Common myeloid progenitor, CD34-positive (primary cell): ENCODE results near the gene TRPC3. TPM values are rescaled to one million over a fixed set of nuclear protein-coding genes. Genes with fewer than 3 reads are reported as not detected.

ENCODE experiments used
- CTCF ChIA-PET: fragments of 350-600 bp; sonication (Branson Sonifier 250); formaldehyde crosslinking; loops from one replicate; lab custom pipeline; 2021; ENCODE audit warnings: antibody characterized with exemption; lab: Charles Lee
- POLR2A ChIA-PET: fragments of 350-600 bp; sonication (Branson Sonifier 250); formaldehyde crosslinking; loops from one replicate; lab custom pipeline; 2021; ENCODE audit warnings: antibody characterized with exemption; lab: Charles Lee
- DNase-seq, 3 donors: peaks; one replicate each; pipeline versions ENCODE4 v3.0.0 to v3.0.0-alpha.2; 2013
- H3K27ac ChIP-seq, 2 experiments: 1 replicate in 1 of 2; 2 replicates in 1 of 2; pipeline ENCODE4 v1.7.0; 2013; ENCODE audit warnings: inconsistent platforms in 2 of 2, low read length in 2 of 2, mild to moderate bottlenecking in 2 of 2, low read depth in 1 of 2, moderate library complexity in 1 of 2; ENCODE audit not compliant: severe bottlenecking in 2 of 2, insufficient read depth in 1 of 2, poor library complexity in 1 of 2
- H3K27me3 ChIP-seq, 5 experiments: replicated peaks in 2 of 5; 1 replicate in 3 of 5; 2 replicates in 2 of 5; pipeline versions ENCODE4 v1.6.1 to v1.7.0; 2013; ENCODE audit warnings: low read length in 4 of 5, mild to moderate bottlenecking in 2 of 5, moderate library complexity in 2 of 5, inconsistent platforms in 1 of 5; ENCODE audit not compliant: insufficient read depth in 5 of 5, control insufficient read depth in 4 of 5
- H3K36me3 ChIP-seq, 4 experiments: 1 replicate in 2 of 4; 2 replicates in 2 of 4; pipeline versions ENCODE4 v1.6.1 to v1.7.0; 2013; ENCODE audit warnings: low read length in 3 of 4, control low read depth in 1 of 4, mild to moderate bottlenecking in 1 of 4; ENCODE audit not compliant: control insufficient read depth in 4 of 4, insufficient read depth in 4 of 4
- H3K4me1 ChIP-seq, 4 experiments: 1 replicate in 3 of 4; 2 replicates in 1 of 4; pipeline versions ENCODE4 v1.6.1 to v1.7.1; 2013; ENCODE audit warnings: low read length in 3 of 4, mild to moderate bottlenecking in 3 of 4, control low read depth in 1 of 4, inconsistent platforms in 1 of 4, moderate library complexity in 1 of 4; ENCODE audit not compliant: control insufficient read depth in 4 of 4, insufficient read depth in 4 of 4; ENCODE audit errors: control extremely low read depth in 1 of 4
- H3K4me3 ChIP-seq, 7 experiments: 1 replicate in 4 of 7; 2 replicates in 3 of 7; pipeline versions ENCODE4 v1.5.1 to v1.7.0; 2013; ENCODE audit warnings: mild to moderate bottlenecking in 7 of 7, low read length in 6 of 7, moderate library complexity in 6 of 7, inconsistent platforms in 2 of 7, low read depth in 2 of 7, control low read depth in 1 of 7; ENCODE audit not compliant: insufficient read depth in 4 of 7, control insufficient read depth in 1 of 7; ENCODE audit errors: extremely low read depth in 1 of 7
- H3K9me3 ChIP-seq, 5 experiments: 1 replicate in 4 of 5; 2 replicates in 1 of 5; pipeline versions ENCODE4 v1.6.1 to v1.7.1; 2013; ENCODE audit warnings: low read length in 4 of 5, mild to moderate bottlenecking in 2 of 5, inconsistent platforms in 1 of 5, low read depth in 1 of 5, moderate library complexity in 1 of 5; ENCODE audit not compliant: control insufficient read depth in 4 of 5, insufficient read depth in 2 of 5; ENCODE audit errors: control extremely low read depth in 1 of 5
- WGBS: methylation state at CpG from one replicate; pipeline ENCODE4 v1.1.5; 2013; ENCODE audit not compliant: insufficient coverage; 5-methylcytosine and 5-hydroxymethylcytosine counted together
- polyA plus RNA-seq: library from polyadenylated mRNA; unstranded; fragments of 120-200 nt; gene quantifications from one replicate; pipeline ENCODE4 v1.2.1, GENCODE V29; 2013

Gene TRPC3
- polyA plus RNA-seq, result not detected

DNA sequence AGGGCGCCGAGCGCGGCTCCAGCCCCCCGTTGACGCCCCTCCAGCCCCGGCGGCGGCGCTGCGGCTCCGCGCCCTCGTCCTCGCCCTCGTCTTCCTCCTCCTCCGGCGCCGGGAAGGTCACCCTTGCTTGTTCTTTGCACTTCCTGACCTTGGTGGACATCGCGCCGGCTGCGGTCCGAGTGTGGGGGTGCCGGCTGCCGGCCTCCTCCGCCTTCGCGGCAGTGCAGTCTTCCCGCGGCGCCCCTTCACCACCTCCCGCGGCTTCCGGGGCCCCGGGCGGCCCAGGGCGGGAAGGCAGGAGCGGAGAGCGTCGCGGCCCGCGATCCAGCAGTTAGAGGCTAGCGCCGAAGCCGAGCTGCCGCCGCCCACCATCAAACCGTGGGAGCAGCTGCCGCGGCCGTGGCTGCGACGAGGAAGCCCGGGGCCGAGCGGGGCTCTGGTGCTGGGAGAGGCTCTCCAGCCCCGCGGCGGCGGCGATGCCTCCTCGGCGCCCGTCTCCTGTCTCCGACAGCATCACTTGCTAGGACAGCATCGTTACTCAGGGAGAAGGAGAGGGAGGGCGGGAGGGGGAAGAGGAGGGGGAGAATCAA lies at the start of gene TRPC3:
Gene TRPC3 (minus strand): TSS at position 540 of the 590 bp plus-strand sequence. CDS start 380 bp downstream, at position 160.
- Histone ChIP-seq H3K27me3 (peaks cover 20 to 86% (median 41%) of the 10 kb centered on the region in 5 experiments), H3K27ac (no peak within 1 kb of the TSS), H3K4me1 (peaks cover 0 to 23% (median 17%) of the 10 kb centered on the region in 4 experiments), H3K9me3 (no peaks in the 10 kb centered on the region), H3K4me3 (peak within 1 kb of the TSS; percentile 37 to 79 (median 60)), H3K36me3 (no peaks in the 10 kb centered on the region)
- CTCF ChIA-PET, result interaction anchor here (0.6 kb wide), 1 partner anchor 1460 kb away, joined by 3 read pairs; no protein-coding TSS in a partner anchor
- POLR2A ChIA-PET, result no interaction called here
- WGBS, result 0% methylated on average over 43 of the region's 69 CpGs
- DNase-seq, result peak in 2 of 3 donors; percentile 36 to 53

DNA sequence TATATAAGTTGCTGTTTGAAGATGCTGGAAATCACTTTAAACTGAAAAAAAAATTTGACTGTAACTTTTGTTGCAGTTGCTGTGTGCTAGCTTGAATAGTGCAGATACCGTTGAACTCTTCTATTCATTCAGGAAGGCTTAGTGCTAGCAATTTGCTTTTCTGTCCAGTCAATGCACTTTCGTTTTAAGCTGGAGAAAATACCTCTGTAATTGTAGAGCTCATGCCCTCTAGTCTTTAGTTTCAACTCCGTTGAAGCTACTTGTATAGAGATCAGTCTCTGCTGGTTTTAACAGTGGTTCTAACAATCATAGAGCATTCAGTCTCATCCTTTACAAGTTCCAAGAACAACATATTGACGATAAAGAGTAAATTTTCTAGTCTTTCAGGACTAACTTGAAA lies 49.0 kb upstream of the TRPC3 start:
- ChIA-PET POLR2A (no interaction called here), CTCF (no interaction called here)
- H3K4me1 ChIP-seq, result no peaks in the 10 kb centered on the region
- peaks cover 4 to 27% (median 15%) of the 10 kb centered on the region in 5 experiments for H3K27me3 ChIP-seq
- no peaks in the 10 kb centered on the region for H3K9me3 ChIP-seq
- H3K27ac ChIP-seq, result no peak overlapping the region
- WGBS, result 100% methylated on average over 1 of the region's 4 CpGs
- no peak for DNase-seq
- H3K36me3 ChIP-seq, result no peaks in the 10 kb centered on the region
- no peak overlapping the region for H3K4me3 ChIP-seq

DNA sequence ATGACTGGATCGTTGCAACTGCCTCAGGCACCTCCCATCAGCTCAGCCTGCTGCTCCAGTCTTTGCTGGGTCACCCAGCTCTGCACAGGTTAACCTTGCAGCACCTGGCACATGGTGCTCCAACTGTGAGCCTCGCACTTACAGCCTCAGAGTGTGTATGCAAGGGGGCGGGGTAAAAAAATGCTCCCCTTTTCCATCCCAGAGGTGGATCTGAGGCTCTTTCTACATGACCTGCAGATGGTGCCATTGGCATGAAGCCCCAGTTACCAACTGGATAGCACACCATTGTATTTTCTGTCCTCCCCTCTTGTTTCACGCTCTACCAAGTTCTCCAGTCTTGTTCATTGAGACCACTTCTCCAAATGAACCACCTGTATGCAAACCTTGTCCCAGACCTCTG lies 46.2 kb upstream of the TRPC3 start:
- peak in 1 of 3 donors; percentile 12 for DNase-seq

DNA sequence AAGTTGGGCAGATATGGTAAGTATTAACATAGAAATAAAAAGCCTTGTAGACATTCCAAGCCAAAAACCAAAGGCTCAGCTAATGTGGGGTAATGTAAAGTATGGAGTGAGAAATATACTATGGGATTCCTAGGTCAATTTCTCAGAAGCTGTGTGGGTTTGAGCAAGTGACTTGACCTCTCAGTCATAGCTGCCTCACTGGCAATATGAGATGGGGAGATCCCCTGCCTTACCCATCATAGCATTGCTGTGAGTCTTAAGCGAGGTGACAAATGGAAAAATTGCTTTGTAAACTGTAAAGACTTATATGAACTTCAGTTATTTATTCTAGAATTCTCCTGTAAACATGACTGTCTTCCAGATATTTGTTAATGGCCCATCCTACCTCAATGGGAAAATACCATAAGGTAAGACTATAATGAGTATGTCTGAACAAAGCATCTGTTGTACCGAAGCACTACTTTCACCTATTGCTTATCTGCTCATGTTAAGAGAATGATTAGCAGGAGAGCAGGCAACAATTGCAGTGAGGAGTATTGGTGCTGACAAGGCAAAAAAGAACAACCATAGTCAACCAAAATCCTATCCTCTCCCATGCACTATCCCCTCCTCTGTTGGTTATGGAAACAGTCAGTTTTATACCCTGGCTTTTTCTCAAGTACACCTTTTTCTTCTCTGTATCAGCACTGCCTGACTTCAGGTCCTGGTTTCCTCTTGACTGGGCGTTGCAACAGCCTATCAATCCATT lies 44.1 kb upstream of the TRPC3 start:
- no peaks in the 10 kb centered on the region for H3K9me3 ChIP-seq
- peaks cover 4 to 22% (median 6%) of the 10 kb centered on the region in 5 experiments for H3K27me3 ChIP-seq
- DNase-seq, result no peak
- H3K4me1 ChIP-seq, result no peaks in the 10 kb centered on the region
- no peak overlapping the region for H3K4me3 ChIP-seq
- POLR2A ChIA-PET, result no interaction called here
- WGBS, result 100% methylated on average over 1 of the region's 3 CpGs
- H3K27ac ChIP-seq, result no peak overlapping the region
- H3K36me3 ChIP-seq, result no peaks in the 10 kb centered on the region
- CTCF ChIA-PET, result no interaction called here

More for the DNA sequence above, 46.2 kb upstream of the TRPC3 start:
- no peaks in the 10 kb centered on the region for H3K4me1 ChIP-seq
- CTCF ChIA-PET, result interaction anchor here (0.8 to 1.4 kb wide), 3 partner anchors 9 to 28 kb away, joined by 3 read pairs; no protein-coding TSS in a partner anchor
- POLR2A ChIA-PET, result no interaction called here
- no peak overlapping the region for H3K27ac ChIP-seq
- H3K4me3 ChIP-seq, result no peak overlapping the region
- peaks cover 4 to 29% (median 15%) of the 10 kb centered on the region in 5 experiments for H3K27me3 ChIP-seq
- 80% methylated on average over 3 of the region's 4 CpGs for WGBS
- H3K9me3 ChIP-seq, result no peaks in the 10 kb centered on the region
- no peaks in the 10 kb centered on the region for H3K36me3 ChIP-seq

DNA sequence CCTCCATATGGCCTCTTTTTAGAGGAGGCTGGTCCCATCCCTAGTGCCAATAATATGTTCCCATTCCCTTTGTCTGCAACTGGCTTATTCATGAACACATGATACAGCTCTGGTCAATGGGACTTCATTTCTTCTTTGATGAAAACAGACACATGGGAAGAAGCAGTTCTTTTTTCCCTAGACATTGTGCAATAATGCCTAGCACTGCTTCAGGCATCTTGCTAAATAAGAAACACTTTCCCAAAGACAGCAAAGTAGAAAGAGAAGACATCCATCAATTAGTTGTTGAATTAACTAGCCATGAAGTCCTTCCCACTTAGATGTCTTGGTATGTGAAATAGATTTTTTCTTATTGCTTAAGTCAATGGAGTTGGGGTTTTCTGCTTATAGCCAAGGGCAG lies 40.1 kb upstream of the TRPC3 start:
- CTCF ChIA-PET, result no interaction called here
- POLR2A ChIA-PET, result no interaction called here

DNA sequence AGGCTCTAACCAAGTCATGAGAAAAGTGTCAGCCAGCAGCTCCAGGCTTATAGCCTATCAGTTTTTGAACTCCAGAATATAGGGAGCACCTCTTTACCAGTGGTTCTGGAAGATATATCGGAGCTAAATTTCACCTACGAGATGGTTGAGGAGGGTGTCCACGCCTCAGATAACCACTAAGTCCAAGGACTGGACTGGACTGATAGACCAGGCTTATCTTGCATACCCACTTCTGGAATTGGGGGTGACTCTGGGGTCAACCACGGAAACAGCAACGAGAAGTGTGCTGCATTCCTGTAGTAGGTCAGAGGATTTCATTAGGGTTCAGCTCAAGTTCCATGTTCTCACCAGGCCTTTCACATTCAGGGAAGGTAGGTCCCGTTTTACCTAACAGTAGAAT lies 38.6 kb upstream of the TRPC3 start:
- Histone ChIP-seq H3K27ac (no peak overlapping the region), H3K9me3 (no peaks in the 10 kb centered on the region), H3K4me1 (no peaks in the 10 kb centered on the region), H3K27me3 (peaks cover 0 to 14% (median 5%) of the 10 kb centered on the region in 5 experiments), H3K36me3 (no peaks in the 10 kb centered on the region), H3K4me3 (no peak overlapping the region)
- WGBS, result 91% methylated on average over 5 of the region's 6 CpGs
- CTCF ChIA-PET, result no interaction called here
- POLR2A ChIA-PET, result no interaction called here
- no peak for DNase-seq

More for the DNA sequence above, 40.1 kb upstream of the TRPC3 start:
- no peak overlapping the region for H3K4me3 ChIP-seq
- H3K27me3 ChIP-seq, result peaks cover 2 to 23% (median 6%) of the 10 kb centered on the region in 5 experiments
- no peaks in the 10 kb centered on the region for H3K9me3 ChIP-seq
- H3K36me3 ChIP-seq, result no peaks in the 10 kb centered on the region
- no peak overlapping the region for H3K27ac ChIP-seq
- no peaks in the 10 kb centered on the region for H3K4me1 ChIP-seq
- DNase-seq, result no peak

DNA sequence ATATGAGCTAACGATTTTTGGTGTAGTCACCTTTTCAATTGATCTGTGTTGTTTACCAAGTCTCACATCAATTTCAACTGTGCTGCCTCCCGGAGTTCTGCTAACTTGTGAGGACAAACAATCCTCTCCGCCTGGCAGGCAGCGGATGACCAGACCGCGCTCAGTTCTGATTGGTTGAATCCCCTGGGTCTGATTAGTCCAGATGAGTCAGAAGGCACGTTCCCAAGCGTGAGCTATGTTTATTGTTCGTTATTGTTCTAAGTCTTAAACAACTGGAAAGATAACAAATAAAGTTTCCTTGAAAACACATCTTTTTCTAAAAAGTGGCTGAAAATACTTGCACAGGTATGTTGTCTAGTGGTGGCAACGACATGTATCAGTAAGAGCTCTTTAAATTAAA lies 37.9 kb upstream of the TRPC3 start:
- Histone ChIP-seq H3K4me3 (no peak overlapping the region), H3K4me1 (no peaks in the 10 kb centered on the region), H3K27ac (no peak overlapping the region), H3K9me3 (no peaks in the 10 kb centered on the region), H3K27me3 (peaks cover 0 to 14% (median 5%) of the 10 kb centered on the region in 5 experiments), H3K36me3 (no peaks in the 10 kb centered on the region)
- CTCF ChIA-PET, result no interaction called here
- WGBS, result 78% methylated on average over 9 of the region's 10 CpGs
- POLR2A ChIA-PET, result no interaction called here
- DNase-seq, result no peak
